Measurements from ENCODE around the gene PFDN1.
A peak's percentile ranks its signal among the peaks of the same experiment; 100 is the strongest.

The PFDN1 gene

GRCh38 chr5:140295414-140295813 lies 7.5 kb downstream of the PFDN1 start:
- peak; percentile 66 for DNase-seq

- no peak for DNase-seq
Observed at GRCh38 chr5:140294753-140295152, 8.1 kb downstream of the PFDN1 start.

- no peak for DNase-seq
Observed at GRCh38 chr5:140293849-140294100, 9.1 kb downstream of the PFDN1 start.

DNA sequence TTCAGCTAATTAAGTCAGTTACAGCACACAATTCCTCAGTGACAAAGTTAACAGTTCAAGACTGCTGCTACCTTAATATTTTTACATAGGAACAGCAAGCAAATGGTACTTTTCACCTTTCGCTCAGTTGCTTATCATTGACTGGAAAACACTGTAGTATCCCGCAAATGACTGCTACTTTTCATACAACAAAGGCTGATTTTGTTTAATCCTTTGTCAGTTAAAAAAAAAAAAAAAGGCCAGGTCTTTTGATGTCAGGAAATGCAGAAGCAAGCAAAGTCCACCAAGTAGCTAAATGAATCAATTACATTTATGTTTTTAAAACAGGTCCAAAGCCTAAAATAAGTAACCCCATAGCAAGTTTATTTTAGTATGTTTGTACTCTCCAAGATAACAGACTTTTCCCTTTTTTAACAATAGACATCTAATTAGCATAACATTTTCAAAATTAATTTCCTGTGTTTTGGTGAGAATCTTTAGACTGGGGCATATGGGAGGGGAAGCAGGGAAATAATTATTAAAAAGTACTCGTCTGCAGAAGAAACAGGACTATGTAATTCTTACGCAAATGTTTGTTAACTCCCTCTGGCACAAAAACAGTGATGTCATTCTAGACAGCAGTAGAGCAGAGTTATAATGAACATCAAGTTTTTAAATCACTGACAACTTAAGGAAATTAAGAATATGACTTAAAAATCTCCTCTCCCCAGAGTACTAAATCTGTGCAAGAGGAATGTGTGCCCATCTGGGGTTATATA lies 9.6 kb downstream of the PFDN1 start:
- DNase-seq: no peak

DNA sequence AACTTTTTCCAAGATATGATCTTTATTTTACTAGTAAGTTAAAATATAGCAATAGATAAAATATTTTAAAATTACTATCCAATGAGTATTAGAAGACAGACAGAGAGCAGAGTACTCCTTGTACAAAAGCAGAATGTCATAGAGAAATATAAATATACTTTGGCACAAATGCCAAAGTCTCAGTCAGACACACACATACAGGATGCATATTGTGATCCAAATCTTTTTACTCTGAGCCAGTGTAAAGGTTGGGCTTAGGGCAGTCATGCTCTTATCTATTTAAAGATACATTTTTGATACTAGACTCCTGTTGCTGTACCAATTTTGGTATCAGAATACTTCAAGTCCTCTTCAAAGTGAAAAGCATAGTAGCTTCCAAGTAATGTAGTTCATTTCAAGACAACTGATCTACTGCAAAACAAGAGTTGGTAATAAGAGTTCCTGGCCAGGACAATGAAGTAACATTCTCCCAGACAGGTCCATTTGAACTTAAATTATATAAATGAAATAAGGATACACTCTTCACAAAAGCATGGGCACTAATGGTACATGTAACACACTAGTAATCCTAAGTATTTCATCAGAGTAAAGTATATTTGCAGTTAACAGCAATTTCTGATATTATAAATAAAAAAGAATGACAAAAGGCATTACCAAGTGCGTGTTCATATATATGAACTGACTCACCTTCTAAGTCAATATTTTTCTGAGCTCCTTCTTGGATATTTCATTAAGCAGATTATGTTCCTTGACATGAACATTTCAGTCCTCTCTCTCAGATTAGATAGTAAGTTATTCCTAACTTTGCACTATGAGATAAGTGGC lies 10.5 kb downstream of the PFDN1 start:
- no peak for DNase-seq

DNA sequence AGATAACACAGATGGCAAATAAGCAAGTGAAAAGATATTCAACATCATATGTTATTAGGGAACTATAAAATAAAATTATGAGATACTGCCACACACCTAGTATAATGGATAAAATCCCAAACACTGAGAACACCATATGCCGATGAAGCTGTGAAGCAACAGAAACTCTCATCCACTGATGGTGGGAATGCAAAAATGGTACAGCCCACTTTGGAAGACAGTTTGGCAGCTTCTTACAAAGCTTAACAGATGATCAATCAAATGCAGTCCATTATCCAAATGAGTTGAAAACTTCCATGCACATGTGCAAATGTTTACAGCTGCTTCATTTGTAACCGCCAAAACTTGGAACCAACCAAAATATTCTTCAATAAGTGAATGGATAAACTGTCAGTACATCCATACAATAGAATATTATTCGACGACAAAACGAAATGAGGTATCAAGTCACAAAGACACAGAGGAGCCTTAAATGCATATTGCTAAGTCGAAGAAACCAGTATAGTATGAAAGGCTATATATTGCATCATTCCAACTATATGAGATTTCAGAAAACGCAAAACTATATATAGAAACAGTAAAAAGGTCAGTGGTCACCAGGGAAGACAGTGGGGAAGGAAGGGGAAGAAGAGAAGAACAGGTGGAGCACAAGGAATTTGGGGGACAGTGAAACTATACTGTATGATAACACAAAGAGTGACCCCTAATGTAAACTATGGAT lies 14.9 kb downstream of the PFDN1 start:
- DNase-seq: no peak

DNA sequence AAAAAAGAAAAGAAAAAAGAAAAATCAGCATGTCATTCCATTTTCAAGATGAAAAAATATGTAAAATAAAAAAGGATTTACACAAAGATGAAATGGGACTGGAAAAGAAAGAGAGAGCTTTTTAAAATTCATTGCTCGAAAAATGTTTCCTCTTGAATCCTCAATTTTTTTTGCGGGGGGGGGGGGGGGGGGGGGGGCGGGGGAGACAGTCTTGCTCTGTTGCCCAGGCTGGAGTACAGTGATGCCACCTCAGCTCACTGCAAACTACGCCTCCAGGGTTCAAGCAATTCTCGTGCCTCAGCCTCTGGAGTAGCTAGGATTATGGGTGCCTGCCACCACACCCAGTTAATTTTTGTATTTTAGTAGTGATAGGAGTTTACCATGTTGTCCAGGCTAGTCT lies 16.5 kb downstream of the PFDN1 start:
- DNase-seq: no peak

GRCh38 chr5:140284013-140284412 lies 18.9 kb downstream of the PFDN1 start:
- no peak for DNase-seq

- no peak for DNase-seq
Observed at GRCh38 chr5:140282266-140282665, 20.6 kb downstream of the PFDN1 start.

DNA sequence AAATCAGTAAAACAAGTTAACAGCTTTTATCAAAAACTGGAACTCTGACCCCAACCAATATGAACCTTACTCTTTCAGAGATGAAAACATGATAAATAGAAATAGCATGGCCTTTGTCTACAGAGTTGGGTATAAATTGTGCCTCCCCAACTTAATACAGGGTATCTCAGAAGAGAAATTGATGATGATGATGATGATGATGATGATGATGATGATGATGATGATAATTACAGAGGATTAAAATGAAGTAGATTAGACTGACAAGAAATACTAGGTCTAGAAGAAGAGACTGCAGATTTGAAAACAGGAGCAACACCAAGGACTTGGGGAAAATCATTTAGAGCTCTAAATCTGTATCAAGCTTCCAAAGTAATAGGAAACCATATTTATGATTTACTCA lies 27.1 kb downstream of the PFDN1 start:
- DNase-seq: no peak

- DNase-seq: no peak
Observed at GRCh38 chr5:140273401-140273877, 29.5 kb downstream of the PFDN1 start.

GRCh38 chr5:140270008-140270407 lies 32.9 kb downstream of the PFDN1 start:
- DNase-seq: no peak

- DNase-seq: no peak
Observed at GRCh38 chr5:140267559-140268018, 35.3 kb downstream of the PFDN1 start.

GRCh38 chr5:140267201-140267540 lies 35.7 kb downstream of the PFDN1 start:
- no peak for DNase-seq

DNA sequence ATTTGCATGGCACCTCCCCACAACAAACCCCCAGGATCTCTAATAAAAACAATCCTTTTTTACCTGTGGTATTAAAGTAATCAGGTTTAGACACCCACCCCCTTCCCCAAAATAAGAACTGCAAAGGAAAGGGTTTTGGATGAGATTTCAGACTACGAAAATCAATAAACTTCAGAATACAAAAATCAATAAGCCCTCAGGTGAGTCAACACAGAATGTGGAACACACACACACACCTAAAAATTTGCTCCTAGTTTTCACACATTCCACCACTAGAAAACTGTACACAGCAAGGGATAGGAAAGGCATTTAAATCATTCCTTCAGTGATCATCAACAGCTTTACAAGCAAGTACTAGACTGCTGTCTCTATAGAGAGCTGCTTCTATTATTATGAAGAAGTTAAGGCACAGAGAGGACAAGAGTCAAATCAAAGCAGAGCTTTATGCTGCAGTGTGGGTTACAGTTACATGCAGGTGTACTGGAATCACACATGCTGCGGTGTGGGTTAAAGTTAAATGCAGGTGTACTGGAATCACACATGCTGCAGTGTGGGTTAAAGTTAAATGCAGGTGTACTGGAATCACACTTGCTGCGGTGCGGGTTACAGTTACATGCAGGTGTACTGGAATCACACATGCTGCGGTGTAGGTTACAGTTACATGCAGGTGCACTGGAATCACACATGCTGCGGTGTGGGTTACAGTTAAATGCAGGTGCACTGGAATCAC lies 36.3 kb downstream of the PFDN1 start:
- no peak for DNase-seq

- no peak for DNase-seq
Observed at GRCh38 chr5:140265845-140266244, 37.1 kb downstream of the PFDN1 start.

GRCh38 chr5:140262839-140263238 lies 40.1 kb downstream of the PFDN1 start:
- DNase-seq: no peak

DNA sequence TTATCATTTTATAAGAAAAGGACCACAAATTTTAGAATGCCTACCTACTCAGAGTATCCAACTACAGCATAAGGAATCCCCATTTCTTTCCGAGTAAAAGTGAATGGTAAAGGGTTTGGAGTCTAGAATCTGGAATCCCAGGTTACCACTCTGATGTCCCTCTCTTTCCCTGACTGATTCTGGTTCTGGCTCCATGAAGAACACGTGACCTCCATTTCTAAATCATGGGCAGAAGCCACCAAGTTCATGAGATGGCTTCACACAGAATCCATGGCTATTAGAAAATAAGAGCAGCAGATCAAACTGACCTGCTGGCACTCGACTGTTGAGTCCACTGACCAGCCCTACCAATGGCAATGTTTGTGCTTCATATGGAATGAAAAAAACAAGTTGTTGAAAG lies 40.7 kb downstream of the PFDN1 start:
- DNase-seq: no peak

GRCh38 chr5:140261403-140262171 lies 41.3 kb downstream of the PFDN1 start:
- no peak for DNase-seq

GRCh38 chr5:140260089-140260656 lies 42.7 kb downstream of the PFDN1 start:
- DNase-seq: no peak

- no peak for DNase-seq
Observed at GRCh38 chr5:140259500-140259899, 43.4 kb downstream of the PFDN1 start.

DNA sequence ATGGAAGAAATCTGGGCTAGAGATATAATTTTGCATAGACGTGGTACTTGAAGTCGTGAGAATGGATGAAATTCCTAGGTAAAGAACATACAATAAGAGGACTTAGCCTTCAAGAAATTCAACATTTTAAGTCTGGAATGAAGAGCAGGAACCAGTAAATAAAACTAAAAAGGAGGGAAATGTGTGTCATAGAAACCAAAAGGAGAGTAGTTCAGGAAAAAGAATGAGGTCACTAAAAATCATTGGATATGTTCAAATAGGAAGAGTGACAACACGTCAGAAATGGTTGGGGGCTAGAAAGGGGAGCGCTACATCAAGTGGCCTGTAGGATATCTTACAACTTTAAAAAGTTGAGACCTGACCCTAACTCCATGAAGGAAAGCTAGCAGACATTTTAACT lies 44.0 kb downstream of the PFDN1 start:
- no peak for DNase-seq

All from right hindlimb (tissue), 1 donor.